Esophagus muscularis mucosa (tissue), 3 donors: ENCODE data around the gene PER3.

Source experiments
- POLR2A ChIP-seq: fragments of 450-650 bp; IDR thresholded peaks from one replicate; pipeline ENCODE4 v1.6.1; 2017; ENCODE audit warnings: antibody characterized with exemption, moderate library complexity, mild to moderate bottlenecking, low read depth
- TF ChIP-seq, protein P1 (sequence below), 3 experiments: fragments of 200-600 bp in 2 of 3; fragments of 450-650 bp in 1 of 3; sonication (generic) in 2 of 3; IDR thresholded peaks; one replicate each; pipeline ENCODE4 v1.5.1; 2017 to 2019; ENCODE audit warnings: antibody characterized with exemption in 3 of 3, mild to moderate bottlenecking in 2 of 3, moderate library complexity in 1 of 3

DNA sequence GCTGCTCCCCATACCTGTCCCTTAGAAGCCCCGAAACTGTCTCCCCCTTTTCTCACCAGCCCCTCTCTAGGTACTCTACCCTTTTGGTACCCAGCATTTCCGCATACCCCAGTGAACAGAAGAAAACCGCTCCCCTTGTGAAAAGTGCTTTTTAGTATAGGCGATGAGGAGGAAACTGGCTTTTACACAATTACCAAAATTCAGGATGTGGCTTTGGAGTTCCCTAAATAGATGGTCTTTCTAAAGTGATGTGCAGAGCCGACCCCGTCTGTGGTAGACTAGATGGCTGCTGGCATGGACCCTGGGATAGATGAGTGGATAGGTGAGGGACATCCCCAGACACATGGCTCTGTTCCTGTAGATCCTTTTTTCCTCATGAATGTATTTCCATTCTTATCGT lies 2.6 kb upstream of the PER3 start:
- TF ChIP-seq, protein P1, sequence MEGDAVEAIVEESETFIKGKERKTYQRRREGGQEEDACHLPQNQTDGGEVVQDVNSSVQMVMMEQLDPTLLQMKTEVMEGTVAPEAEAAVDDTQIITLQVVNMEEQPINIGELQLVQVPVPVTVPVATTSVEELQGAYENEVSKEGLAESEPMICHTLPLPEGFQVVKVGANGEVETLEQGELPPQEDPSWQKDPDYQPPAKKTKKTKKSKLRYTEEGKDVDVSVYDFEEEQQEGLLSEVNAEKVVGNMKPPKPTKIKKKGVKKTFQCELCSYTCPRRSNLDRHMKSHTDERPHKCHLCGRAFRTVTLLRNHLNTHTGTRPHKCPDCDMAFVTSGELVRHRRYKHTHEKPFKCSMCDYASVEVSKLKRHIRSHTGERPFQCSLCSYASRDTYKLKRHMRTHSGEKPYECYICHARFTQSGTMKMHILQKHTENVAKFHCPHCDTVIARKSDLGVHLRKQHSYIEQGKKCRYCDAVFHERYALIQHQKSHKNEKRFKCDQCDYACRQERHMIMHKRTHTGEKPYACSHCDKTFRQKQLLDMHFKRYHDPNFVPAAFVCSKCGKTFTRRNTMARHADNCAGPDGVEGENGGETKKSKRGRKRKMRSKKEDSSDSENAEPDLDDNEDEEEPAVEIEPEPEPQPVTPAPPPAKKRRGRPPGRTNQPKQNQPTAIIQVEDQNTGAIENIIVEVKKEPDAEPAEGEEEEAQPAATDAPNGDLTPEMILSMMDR (IDR thresholded peaks at IDR 0.05) = no peak
- TF ChIP-seq POLR2A = no peak
